Thoracic aorta (tissue), 2 donors: Measurements from ENCODE around the gene RAB1A. TPM values are rescaled to one million over a fixed set of nuclear protein-coding genes. Genes with fewer than 3 reads are reported as not detected.

ENCODE experiments used
- ATAC-seq: fragments of 150-250 bp; one replicate; pipeline ENCODE4 v1.8.0; 2017; ENCODE audit warnings: low read depth; ENCODE audit not compliant: insufficient number of reproducible peaks, low FRiP score
- DNase-seq: peaks from one replicate; pipeline ENCODE4 v3.0.0-alpha.2; 2020; ENCODE audit warnings: low spot score
- H3K27ac ChIP-seq, 2 donors: fragments of 200-600 bp; sonication (generic); 1 replicate in 1 of 2; 2 replicates in 1 of 2; pipeline ENCODE4 v1.5.1; 2016; ENCODE audit warnings: mild to moderate bottlenecking in 2 of 2, moderate library complexity in 2 of 2
- H3K27me3 ChIP-seq: fragments of 200-600 bp; sonication (generic); replicated peaks from 2 replicates; pipeline ENCODE4 v1.6.0; 2016; ENCODE audit warnings: mild to moderate bottlenecking; ENCODE audit not compliant: insufficient read depth
- H3K36me3 ChIP-seq: fragments of 200-600 bp; sonication (generic); one replicate; pipeline ENCODE4 v1.5.1; 2016
- H3K4me1 ChIP-seq, 2 donors: fragments of 200-600 bp; sonication (generic); 1 replicate in 1 of 2; 2 replicates in 1 of 2; pipeline versions ENCODE4 v1.5.1 to v1.6.0; 2016; ENCODE audit warnings: low read depth in 2 of 2, mild to moderate bottlenecking in 1 of 2; ENCODE audit not compliant: control insufficient read depth in 1 of 2
- H3K4me3 ChIP-seq: fragments of 200-600 bp; sonication (generic); 2 replicates; pipeline ENCODE4 v1.5.1; 2016; ENCODE audit warnings: mild to moderate bottlenecking
- H3K9me3 ChIP-seq: fragments of 200-600 bp; sonication (generic); 2 replicates; pipeline ENCODE4 v1.5.1; 2016
- CTCF ChIP-seq: fragments of 200-600 bp; sonication (generic); IDR thresholded peaks from one replicate; pipeline ENCODE4 v1.5.1; 2019; ENCODE audit warnings: antibody characterized with exemption
- total RNA-seq, 2 donors: library from RNA; depleted of rRNA; stranded (reverse); fragments of >200 nt; gene quantifications; one replicate each; pipeline versions ENCODE4 v1.1.0 to v1.2.3, GENCODE V29; 2016

RAB1A gene
- total RNA-seq, 2 donors from 2014 or later, result 80.7 to 88.5 TPM

- H3K4me3 ChIP-seq, result no peak overlapping the region
- no peak overlapping the region for H3K27ac ChIP-seq
- ATAC-seq (no peak), DNase-seq (no peak)
- no peaks in the 10 kb centered on the region for H3K9me3 ChIP-seq
- no peak for TF ChIP-seq CTCF
- H3K27me3 ChIP-seq, result no peaks in the 10 kb centered on the region
- H3K4me1 ChIP-seq, result no peaks in the 10 kb centered on the region
- H3K36me3 ChIP-seq, result no peaks in the 10 kb centered on the region
Measured at GRCh38 chr2:65144571-65144970, 14.7 kb upstream of the RAB1A start.

GRCh38 chr2:65142515-65142914 is 12.6 kb upstream of the RAB1A start:
- Histone ChIP-seq H3K27me3 (no peaks in the 10 kb centered on the region), H3K4me1 (no peaks in the 10 kb centered on the region), H3K36me3 (no peaks in the 10 kb centered on the region), H3K9me3 (no peaks in the 10 kb centered on the region), H3K27ac (no peak overlapping the region), H3K4me3 (no peak overlapping the region)
- ATAC-seq (no peak), DNase-seq (no peak)
- no peak for TF ChIP-seq CTCF

GRCh38 chr2:65137197-65137775 is 7.4 kb upstream of the RAB1A start:
- DNase-seq, result no peak

GRCh38 chr2:65136253-65136652 is 6.3 kb upstream of the RAB1A start:
- DNase-seq (no peak), ATAC-seq (no peak)
- Histone ChIP-seq H3K27ac (no peak overlapping the region), H3K27me3 (no peaks in the 10 kb centered on the region), H3K9me3 (no peaks in the 10 kb centered on the region), H3K4me1 (peaks cover 0 to 9% of the 10 kb centered on the region in 2 donors), H3K4me3 (no peak overlapping the region), H3K36me3 (no peaks in the 10 kb centered on the region)
- TF ChIP-seq CTCF, result no peak

More at GRCh38 chr2:65137197-65137775, 7.4 kb upstream of the RAB1A start:
- Histone ChIP-seq H3K36me3 (no peaks in the 10 kb centered on the region), H3K4me1 (no peaks in the 10 kb centered on the region), H3K9me3 (no peaks in the 10 kb centered on the region), H3K4me3 (no peak overlapping the region), H3K27ac (no peak overlapping the region), H3K27me3 (no peaks in the 10 kb centered on the region)
- no peak for ATAC-seq
- no peak for TF ChIP-seq CTCF

GRCh38 chr2:65134158-65134557 is 4.3 kb upstream of the RAB1A start:
- ATAC-seq, result no peak
- no peak overlapping the region for H3K27ac ChIP-seq
- no peak for DNase-seq
- no peaks in the 10 kb centered on the region for H3K36me3 ChIP-seq
- peaks cover 4 to 14% of the 10 kb centered on the region in 2 donors for H3K4me1 ChIP-seq
- no peak overlapping the region for H3K4me3 ChIP-seq
- H3K9me3 ChIP-seq, result no peaks in the 10 kb centered on the region
- no peak for TF ChIP-seq CTCF
- H3K27me3 ChIP-seq, result no peaks in the 10 kb centered on the region
